Activated CD8-positive, alpha-beta memory T cell treated with anti-CD3 and anti-CD28 coated beads, Interleukin-2, amount 50 U/mL, for 48 hours (primary cell): ENCODE measurements around the gene SCN4B.

Experiments
- DNase-seq: peaks from one replicate; pipeline ENCODE4 v3.0.0-alpha.2; 2020

The SCN4B gene

DNA sequence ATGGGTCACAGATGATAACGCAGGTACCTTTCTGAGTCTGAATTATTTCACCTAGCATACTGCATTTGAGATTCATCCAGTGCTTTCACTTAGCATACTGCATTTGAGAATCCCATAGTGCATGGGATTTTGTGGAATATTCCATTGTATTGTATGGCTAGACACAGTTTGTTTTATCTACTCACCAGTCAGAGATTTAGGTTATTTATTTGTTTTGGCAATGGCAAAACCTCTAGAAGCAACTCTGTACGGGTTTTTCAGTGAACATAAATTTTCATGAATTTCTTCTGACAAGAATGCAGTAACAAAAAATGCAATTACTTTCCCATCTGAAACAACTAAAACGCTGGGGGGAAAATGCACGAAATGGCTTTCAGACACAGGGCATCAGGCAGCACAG lies 24.3 kb downstream of the SCN4B start:
- no peak for DNase-seq

DNA sequence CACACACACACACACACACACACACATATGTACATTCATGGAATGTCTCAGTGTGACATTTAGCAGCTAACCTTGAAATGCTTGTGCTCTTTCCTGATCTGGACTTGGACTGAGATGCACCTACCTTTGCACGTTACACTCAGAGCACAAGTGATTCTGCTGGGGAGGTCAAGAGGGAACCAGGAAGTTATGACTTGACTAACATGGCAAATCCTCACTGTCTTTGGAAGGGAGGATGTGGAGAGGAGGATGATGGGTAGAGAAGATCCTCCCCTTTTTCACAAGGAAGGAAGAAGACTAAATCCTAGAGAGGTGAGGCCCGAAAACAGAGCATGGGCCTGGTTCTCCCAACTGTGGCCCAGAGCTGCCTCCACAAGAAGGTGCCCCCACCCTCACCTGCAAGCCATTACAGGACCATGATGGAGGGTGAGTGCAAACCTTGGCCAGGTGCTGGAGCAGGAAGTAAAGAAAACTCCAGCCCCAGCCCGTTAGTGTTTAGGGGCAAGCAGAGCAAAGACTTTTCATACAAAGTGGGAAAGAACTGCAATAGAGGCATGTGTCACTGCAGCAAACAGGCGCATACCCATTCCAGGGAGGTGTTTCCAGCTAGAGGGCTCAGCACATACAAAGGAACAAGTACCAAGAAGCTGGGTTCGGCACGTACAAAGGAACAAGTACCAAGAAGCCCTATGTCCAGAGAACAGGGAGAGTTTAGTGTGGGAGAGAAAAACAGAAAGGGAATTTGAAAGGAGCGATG lies 26.4 kb downstream of the SCN4B start:
- no peak for DNase-seq

DNA sequence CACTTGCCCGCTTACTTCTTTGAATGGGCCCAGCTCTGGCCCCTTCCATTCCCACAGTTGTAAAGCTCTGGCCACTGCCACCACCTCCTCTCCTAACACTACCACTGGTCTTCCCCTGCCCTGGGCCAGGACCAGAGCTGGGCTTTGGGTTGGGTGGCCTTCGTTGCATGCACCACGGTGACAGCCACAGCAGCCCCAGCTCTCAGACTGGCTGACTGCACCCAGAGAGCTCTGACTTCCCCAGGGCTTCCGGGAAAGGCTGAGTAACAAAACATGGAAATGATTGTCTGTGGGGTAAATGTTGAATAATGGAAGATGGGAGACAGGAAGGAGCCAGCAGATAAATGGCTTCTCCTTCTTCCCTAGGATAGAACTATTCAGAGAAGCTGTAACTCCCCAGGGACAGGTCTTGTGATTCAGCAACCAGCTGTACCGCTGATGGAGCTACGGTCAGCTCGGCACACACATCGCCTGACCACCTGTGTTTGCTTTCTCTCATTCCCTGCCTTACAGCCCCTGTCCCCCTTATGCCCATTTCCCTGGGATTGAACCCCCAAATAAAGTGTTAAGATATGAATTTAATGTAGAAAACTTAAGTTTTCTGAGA lies 27.6 kb downstream of the SCN4B start:
- DNase-seq, result no peak

DNA sequence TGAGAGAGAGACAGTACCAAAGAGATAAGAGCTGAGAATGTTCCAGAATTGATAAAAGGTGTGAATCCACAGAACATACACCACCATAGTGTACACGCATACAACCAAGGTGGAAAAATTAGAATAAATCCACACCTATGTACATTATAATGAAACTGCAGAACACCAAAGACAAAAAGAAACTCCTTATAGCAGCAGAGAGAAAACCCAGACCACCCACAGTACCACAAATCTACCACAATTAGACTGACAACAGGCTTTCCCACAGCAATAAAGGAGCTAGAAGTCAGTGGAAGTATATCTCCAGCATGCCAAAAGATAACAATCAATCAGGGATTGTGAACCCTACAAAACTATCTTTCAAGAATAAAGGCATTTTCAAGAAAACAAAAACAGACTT lies 31.8 kb downstream of the SCN4B start:
- no peak for DNase-seq

DNA sequence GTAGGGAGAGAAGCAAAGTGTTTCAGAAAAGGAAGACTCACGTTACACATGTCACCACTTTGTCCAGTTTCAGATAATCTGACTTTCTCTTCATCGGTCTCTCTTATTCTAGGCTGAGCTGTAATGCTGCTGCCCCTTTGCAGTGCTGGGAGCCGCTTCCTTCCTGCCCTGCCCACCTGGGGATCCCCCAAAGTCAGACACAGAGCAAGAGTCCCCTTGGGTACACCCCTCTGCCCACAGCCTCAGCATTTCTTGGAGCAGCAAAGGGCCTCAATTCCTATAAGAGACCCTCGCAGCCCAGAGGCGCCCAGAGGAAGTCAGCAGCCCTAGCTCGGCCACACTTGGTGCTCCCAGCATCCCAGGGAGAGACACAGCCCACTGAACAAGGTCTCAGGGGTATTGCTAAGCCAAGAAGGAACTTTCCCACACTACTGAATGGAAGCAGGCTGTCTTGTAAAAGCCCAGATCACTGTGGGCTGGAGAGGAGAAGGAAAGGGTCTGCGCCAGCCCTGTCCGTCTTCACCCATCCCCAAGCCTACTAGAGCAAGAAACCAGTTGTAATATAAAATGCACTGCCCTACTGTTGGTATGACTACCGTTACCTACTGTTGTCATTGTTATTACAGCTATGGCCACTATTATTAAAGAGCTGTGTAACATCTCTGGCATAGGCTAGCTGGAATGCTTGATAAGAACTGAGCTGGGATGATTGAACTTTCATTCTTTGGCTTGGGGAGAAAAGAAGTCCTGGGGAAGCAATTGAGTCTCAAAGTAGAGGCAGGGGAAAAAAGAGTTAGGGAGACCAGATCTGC lies 34.6 kb downstream of the SCN4B start:
- DNase-seq, result no peak

DNA sequence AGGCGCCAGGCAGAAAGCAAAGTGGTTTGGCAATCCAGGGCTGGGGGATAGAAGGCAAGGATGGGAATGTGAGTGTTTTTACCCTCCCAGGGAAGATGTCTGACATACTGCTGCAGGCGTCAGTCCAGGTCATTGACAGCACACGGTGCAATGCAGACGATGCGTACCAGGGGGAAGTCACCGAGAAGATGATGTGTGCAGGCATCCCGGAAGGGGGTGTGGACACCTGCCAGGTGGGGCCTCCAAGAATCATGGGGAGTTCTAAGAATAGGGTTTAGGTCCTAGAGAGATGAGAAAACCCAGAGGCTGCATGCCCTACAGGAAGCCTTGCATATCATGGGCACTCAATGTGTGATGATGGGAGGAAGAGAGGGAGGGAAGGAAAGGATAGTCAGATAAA lies 37.6 kb downstream of the SCN4B start:
- DNase-seq, result no peak

DNA sequence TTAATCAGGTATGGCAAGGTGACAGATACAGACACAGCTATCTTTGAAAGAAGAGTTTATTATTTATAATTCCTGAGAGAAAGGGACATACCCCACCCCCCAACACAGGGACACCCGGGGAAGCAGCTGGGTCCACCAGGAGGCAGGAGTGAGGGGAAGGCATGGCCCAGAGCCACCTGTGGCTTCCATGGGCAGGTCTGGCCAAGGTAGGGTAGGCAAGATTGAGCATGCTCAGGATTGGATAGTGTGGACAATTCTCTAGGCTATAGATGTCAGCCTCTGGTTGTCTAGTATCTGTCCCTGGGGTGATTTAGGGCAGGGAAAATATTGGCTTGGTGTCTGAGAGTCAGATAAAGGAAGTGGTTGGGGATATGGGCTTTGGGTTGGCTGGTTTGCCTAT lies 38.4 kb downstream of the SCN4B start:
- no peak for DNase-seq

DNA sequence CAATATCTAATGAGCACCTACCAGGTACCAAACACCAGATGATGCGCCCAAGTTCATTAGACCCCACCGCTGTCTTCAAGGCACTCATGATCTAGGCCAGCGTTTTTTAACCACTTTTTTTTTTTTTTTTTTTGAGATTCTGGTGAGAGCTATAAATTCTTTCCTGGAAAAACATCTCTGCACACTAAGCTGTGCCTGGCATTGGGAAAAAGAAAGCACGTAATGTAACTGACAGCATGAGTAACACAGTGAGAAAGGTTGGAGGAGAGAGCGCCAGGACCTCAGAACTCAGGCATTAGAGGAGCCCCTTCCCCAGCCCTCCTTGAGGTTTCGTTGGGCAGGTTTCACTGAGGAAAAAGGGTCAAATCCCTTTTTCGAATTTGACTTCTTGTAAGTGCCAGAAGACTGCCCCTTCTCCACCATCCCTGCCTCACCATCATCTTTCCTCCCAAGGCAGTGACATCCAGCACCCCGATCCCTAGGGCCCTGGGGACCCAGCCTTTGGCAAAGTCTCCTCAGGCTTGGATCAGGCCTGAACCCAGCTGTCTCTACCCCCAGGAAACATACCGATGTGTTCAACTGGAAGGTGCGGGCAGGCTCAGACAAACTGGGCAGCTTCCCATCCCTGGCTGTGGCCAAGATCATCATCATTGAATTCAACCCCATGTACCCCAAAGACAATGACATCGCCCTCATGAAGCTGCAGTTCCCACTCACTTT lies 39.8 kb downstream of the SCN4B start:
- DNase-seq, result no peak

DNA sequence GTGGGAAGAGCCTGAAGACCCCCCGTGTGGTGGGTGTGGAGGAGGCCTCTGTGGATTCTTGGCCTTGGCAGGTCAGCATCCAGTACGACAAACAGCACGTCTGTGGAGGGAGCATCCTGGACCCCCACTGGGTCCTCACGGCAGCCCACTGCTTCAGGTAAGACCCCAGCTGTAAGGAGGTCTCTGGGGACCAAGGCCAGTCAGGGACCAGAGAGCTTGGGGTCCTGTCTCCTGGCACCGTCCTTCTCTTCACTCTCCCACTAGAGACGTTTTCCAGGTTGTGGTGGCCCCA lies 40.9 kb downstream of the SCN4B start:
- DNase-seq, result no peak

DNA sequence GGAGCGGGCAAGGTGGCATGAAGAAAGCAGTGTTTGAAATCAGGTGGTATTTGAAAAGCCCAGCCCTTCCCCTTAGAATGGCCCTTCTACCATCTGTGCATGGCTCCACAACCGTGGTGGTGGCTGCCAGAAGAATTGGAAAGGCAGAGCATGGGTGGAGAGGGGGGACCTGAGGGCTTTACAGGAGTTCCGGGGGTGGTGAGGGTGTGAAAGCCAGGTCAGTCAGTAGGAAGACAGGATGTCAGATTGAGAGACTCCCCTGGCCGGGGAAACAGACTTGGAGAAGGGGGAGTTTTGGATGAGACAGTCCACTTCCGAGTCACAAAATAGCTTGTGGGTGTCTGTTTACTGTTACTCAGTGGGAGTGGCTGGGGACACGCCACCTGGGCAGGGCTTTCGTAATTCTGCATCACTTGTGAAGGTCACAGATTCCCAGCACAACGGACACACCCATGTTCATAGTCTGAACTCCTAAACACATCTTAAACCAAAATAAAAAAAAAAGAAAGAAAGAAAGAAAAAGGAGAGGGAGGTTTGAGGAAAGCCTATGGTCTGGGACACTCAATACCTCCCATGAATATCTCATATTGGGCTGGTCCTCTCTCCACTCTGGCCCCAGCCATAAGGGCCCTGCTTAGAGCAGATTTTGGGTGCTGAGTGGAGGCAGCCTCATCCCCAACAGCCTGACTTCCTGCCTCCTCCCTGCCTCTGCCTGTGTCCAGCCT lies 41.4 kb downstream of the SCN4B start:
- no peak for DNase-seq

DNA sequence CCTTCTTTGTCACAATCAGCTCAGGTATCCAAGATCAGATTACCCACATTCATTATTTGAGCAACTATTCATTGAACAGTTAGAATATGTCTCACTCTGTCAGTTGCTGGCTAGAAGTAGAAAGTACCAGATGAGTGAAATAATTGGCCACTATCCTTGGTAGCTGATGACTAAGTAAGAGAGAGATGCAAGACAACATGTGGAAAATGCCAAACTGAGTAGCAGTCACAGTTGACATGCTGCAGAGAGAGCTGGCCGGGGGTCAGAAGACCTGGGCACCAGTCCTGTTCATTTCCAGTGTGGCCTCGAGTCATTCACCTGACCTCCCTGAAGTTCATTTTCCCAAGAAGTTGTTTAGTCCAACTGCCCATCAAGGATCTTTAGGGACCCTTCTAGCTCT lies 43.4 kb downstream of the SCN4B start:
- DNase-seq, result no peak

DNA sequence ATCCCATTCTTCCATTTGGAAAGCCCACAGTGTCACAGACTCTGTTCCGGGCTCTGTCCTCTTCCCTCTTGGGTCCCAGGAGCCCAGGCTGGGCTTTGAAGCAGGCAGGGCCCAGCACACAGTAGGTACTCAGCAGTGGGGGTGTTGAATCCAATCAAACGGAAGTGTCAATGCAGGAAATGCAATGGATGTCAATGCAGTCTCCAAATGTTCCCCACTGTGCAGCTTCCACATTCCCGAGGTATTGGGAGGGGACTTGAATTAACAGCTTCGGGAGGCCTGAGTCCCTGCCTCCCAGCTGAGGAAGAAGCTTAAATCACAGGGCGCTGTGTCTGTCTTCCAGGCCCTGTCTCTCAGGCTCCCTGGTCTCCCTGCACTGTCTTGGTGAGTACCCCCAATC lies 44.1 kb downstream of the SCN4B start:
- DNase-seq, result no peak

DNA sequence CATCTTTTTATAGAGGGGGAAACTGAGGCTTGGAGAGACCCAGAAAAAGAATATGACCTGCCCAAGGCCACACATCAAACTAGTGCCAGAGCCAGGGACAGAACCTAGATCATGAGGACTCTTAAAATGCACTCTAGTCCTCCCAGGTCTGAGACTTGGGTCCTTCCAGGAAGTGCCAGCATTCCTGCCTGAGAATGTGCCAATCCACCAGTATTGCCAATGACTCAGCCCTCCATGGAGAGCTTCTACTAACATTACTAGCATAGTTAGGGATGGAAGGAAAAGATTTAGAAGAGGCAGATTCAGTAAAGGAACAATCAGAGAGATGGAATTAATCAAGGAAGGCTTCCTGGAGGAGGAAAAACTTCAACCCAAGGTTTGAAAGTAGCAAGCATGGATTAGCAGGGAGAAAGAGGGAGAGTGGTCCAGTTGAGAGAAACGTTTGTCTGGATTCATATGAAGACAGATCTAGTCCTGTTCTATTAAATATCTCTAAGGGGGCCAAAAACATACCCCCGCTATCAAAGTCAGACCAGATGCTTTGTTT lies 45.8 kb downstream of the SCN4B start:
- DNase-seq, result no peak

DNA sequence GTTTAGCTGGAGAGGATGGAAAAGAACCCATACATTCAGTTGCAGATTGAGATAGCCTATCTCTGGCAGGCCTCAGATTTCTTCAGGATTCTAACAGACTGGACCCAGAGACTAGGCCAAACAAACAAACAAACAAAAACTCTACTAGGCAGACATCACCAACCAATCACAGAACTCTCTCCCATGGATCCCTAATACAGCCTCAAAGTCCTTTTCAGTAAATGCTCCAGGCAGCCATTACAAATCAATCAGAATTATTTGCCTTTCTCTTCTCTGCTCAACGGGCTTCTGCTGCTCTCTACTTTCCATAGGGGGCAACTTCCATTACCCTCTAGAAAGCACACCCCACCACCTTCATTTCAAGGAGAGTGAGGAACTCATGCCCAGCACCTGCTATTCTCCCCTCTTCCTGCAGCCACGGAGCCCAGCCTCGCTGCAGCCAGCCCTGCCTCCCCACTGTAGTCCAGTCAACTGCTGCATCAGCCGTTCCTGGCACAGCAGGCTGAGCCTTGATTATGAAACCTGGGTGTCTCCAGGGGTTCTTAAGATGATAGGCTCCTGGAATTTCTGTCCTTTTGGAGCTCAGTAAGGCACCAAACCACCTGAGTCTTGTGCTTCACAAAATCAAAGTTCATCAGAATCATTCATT lies 46.8 kb downstream of the SCN4B start:
- no peak for DNase-seq

DNA sequence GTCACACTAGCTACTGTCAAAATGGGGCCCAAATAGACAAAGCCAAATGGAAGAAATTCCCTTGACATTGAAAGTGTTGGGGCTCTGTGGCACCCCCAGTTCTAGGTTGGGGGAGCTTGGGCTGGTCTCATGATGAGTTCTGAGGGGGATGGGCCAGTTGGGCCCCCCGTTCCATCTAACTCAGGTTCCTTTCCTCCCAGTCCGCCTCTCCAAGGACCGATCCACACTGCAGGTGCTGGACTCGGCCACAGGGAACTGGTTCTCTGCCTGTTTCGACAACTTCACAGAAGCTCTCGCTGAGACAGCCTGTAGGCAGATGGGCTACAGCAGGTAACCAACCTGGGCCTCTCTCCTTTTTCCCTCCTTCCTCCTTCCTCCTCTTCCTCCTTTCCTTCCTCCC lies 48.1 kb downstream of the SCN4B start:
- DNase-seq, result no peak

DNA sequence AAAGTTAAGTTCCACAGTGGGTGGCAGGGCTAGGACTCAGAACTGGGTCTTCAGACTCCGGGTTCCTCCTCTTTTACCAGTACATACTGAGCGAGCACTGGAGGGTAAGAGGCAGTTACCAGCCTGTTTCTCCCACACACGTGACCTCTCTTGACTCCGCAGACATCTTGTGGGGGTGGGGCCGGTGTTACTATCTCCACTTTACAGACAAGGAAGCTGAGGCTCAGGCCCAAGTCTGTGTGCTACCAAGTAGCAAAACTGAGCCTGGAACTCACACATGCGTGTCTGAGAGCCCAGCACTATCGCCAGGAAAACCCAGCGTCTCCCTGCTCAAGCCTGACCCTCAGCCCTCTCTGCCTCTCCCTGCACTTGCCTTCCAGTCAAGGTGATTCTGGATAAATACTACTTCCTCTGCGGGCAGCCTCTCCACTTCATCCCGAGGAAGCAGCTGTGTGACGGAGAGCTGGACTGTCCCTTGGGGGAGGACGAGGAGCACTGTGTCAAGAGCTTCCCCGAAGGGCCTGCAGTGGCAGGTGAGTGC lies 49.8 kb downstream of the SCN4B start:
- no peak for DNase-seq

DNA sequence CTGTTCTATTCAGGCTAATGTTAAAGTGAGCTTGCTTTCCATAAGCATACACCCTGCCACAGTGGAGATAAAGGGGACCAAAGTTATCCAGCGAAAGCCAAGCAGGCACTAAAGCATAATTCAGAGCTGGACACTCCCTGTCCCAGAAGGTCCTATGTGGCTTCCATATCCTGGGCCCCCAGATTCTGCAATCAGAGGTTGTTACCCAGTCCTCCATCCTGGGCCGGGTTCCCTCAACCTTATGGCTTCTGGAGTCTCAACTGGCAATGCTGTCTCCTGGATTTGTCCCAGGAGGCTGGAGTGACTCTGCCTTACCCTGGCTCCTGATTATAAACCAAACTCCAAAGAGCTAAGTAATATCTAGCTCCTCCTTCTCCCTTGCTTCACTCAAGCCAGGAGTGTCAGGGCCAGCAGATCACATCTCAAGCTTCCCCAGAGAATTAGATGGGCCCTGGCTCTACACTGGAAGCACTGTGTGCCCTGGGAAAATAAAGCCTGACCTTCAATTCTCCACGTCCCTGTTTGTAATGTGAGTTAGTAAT lies 51.9 kb downstream of the SCN4B start:
- DNase-seq, result no peak

DNA sequence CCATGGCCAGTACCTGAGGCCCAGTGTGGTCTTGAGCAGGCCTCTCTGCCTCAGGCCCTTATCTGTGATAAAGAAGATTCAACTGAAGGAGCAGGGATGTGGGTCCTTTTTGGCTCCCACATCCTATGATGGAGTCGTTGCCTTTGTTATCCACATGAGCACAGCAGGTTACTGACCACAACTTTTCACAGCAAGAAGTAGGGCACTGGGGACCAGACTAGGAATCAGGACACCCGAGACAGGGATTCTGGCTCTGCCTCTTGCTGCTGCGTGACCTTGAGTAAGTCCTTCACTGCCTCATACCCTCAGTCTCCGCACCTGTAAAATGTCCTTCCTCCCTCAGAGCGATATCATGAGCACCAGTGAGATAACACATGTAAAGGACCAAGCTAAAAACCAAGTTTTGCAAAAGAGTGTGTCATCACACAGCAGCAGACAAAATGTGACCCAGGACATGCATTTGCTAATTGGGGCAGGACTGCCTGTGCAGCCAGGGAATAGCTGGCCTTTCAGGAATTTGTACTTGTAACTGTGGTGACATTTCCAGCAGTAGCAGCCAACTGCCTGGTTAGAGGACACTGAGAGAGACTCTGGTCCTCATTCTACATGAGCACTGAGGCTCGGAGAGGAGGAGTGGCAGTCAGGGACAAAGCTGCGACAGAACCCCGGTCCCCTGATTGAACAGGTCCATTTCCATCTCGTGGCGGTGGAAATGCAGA lies 52.6 kb downstream of the SCN4B start:
- no peak for DNase-seq

DNA sequence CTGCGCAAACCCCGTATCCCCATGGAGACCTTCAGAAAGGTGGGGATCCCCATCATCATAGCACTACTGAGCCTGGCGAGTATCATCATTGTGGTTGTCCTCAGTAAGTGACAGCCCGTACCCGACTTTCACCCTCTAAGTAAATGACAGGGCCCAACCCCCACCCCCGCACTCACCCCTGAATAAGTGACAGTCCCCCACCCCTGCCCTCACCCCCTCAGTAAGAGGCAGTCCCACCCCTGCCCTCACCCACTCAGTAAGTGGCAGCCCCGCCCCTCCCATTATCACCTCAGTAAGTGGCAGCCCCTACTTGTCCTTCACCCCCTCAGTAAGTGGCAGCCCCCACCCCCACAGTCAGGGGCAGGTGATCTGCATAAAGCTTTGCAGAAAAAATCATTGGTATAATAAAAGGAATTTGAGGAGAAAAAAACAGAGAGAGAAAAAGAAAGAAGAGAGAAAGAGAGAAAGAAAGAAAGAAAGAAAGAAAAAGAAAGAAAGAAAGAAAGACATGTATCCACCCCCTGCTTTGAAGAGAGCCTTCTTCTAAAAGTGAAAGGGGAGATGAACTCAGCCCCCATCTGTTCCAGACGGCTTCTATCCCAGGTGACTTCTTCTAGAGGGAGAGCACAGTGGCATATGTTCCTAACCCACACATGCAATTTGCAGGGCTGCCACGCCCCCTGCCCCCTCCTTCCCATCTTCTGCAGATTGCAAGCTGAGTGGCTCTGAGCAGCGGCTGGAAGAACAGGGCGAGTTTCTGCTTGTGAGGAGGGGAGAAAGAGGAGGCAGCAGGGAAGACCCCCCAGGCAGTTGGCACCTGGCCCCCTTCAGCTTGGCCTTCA lies 53.4 kb downstream of the SCN4B start:
- no peak for DNase-seq

DNA sequence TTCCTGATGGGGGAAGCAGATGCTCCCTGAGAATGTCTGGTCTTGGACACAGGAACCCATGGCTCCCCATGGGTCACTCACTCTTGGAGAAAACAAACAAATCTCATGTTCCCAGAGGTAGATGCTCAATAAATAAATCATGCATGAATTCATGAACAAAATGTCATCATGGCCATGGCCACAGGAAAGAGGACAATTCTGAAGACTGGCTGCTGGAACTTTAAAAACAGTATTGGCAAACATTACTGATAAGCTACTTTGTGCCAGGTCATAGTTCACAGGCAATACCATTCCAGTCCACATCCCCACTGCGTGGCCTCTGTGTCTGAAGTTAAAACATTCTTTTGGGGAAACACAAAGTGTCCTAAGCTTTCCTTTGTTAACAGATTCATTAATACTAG lies 56.7 kb downstream of the SCN4B start:
- DNase-seq, result no peak
